ENCODE results near the gene ARRB1.
"Not testable (repeated sequence)": the region's sequence is repeated elsewhere in the genome, so short reads cannot be mapped to it uniquely, and the experiment has no call there.

Gene ARRB1

DNA sequence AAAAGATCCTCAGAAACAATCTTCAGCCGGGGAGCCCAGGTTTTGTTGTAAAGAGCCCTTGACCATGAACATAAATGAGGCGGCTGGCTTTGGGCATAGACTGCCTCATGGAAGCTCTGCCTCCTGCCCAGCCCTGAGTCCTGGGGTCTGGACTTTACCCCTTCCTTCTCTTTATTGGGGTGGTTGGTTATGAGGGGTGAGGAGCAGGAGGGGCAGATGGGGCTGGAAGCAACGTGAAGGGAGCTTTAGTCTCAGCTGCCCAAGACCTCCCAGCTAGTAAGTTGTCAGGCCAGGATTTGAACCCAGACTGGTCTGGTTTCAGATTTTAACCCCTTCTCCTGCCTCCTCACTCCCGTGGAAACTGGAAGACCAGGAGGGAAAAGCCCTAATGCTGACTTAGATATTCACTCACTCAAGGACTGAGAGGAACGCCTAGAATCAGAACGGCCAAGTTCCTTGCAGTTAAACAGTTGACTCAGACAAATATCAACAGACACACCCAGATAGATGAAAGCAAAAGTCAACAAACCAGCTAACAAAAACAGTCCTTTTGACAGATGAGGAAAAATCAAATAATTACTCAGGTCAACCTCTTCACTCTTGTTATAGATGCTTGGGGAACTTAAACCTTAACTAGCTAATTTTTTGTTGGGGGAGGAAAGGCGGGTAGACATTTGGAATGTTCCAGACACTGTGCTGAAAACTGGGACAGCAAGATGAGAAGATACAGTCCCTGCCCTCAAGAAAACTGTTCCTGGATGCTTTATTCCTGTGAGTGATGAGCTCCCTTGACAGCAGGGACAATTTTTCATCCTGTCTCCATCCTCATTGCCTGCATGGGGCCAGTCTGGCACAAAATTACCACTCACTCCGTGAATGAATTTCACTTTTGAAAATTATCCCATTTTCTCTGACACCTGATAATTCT is 20.8 kb upstream of the ARRB1 start:
- DNase-seq (ENCODE audit: low read depth): no peak

DNA sequence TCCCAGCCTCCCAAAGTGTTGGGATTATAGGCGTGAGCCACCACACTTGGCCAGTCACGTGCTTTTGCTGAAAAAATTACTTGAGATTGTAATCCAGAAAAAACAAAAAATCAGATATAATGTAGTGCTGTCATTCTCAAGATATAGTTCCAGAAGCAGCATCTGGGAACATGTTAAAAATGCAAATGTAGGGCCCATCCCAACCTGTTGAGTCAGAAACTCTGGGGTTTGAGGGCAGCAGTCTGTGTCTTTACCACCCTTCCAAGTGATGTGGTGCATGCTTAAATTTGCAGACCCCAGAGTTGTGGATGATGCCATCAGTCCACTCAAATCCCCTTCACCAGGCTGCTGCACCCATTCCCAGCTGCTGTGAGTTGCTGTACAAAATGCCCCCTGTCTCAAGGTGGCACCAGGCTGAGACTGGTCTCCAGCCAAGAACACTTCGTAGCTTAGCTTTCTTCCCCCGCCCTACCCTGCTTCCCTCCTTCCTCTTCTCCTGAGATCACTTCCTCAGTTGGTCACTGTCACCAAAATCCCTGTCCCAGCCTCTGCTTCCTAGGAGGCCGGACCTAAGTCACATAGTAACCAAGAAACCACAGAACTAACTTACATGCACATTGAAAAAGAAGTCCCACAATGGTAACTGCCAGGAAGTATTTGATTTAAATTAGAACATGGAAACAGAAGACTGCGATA is 18.2 kb upstream of the ARRB1 start:
- DNase-seq (ENCODE audit: low read depth): no peak

DNA sequence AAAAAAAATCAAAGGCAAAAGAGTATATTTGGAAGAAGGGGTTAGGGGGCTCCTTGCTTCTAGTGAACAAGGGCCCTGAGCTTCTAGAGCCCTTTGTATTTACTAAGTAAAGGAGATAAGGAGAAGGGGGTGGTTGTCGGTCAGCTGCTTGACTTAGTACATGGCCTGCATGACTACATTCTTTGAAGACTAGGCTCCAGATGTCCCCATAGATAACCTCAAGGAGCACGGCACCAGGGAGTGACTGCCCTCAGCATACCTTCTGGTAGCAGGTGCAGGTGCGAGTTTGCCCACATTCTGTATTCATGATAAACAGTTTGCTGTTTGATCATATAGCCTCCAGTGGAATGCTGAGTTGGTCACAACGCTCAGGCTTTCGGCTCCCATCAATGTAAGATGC is 15.4 kb upstream of the ARRB1 start:
- not testable (repeated sequence) for DNase-seq (ENCODE audit: low read depth)

DNA sequence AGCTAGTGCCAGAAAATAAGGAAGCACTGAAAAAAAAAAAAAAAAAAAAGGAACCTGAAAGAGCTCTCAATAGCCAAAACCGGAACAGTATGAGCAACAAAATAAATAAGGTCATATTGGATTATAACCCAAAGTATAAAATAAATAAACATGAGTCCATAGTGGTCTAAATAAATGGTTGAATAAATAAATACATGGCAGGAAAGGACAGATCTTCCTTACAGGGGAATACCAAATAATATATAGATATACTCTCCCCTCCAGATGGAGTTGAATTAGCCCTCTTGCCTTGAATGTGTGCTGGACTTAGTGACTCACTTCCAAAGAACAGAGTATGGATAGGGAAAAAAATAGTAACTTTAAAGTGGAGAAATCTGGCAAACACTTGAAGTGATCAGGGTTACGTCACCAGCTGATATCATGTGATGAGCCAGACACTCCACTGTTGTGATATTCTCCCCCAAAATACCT is 14.3 kb upstream of the ARRB1 start:
- DNase-seq (ENCODE audit: low read depth): no peak

DNA sequence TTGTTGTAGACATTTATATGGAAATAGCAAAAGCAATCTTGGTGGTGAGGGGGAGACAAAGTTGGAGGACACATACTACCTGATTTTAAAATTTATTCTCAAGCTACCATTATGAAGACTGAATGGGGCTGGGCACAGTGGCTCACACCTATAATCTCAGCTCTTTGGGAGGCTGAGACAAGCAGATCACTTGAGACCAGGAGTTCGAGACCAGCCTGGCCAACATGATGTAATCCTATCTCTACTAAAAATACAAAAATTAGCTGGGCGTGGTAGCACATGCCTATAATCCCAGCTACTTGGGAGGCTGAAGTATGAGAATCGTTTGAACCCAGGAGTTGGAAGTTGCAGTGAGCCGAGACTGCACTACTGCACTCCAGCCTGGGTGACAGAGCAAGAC is 10.8 kb upstream of the ARRB1 start:
- DNase-seq (ENCODE audit: low read depth): not testable (repeated sequence)

DNA sequence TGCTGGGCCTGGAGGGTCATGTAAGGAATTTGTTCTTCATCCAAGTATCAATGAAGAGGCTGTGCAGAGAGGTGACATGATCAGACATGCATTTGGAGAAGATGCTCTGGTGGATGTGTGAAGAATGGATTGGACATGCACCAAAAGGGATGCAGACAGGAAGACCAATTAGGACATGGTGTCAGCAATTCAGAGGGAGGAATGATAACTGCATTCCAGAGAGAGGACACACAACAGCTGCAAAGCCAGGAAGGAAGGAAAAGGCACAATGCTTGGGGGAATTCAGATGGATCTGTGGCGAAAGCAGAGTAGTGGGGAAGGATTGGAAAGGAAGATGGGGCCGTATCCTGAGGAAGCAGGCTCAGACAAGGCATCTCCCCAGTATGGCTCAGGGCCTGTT is 5.2 kb upstream of the ARRB1 start:
- DNase-seq (ENCODE audit: low read depth): no peak

DNA sequence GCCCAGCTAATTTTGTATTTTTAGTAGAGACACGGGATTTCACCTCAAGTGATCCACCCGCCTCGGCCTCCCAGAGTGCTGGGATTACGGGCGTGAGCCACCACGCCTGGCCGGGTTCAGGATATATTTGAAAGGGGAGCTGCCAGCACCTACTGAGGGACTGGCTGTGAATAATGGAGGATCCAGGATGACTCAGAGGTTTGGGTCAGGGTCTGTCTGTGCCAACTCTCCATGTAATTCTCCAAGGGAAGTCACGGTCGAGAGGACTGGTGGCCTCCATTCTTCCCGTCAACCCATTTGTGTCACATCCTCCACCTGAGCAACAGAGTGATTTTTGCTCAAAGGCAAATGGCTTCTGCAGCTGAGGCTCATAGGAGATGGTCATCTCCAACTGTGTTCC is 3.6 kb upstream of the ARRB1 start:
- no peak for DNase-seq (ENCODE audit: low read depth)

DNA sequence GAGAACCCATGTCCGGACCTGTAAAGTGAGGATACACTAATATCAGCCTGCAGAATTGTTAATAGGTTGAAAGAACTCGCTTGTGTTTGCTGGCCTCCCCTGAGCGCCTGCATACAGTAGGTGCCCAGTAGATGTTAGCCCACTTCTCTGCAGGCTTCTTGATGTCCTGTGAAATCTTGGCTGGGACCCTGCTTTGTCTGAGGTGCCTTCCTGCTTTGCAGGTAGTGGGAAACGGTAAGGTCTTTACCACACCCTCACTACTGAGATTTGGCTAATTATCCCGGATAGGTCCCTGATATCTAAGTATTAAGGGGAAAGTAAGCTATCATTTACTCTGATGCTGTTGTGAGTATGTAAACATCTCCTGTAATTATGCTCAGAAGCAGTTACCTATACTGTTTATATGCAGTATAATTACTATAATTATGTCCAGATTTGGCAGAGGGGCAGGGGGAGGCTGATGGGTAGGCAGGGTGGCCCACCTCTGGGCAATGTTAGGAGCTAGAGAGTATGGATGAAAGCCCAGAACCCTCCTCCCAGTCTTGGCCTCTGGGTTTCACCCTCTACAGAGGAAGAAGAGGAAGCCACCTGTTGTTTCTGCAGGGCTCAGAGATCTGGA is 1.2 kb upstream of the ARRB1 start:
- no peak for DNase-seq (ENCODE audit: low read depth)

DNA sequence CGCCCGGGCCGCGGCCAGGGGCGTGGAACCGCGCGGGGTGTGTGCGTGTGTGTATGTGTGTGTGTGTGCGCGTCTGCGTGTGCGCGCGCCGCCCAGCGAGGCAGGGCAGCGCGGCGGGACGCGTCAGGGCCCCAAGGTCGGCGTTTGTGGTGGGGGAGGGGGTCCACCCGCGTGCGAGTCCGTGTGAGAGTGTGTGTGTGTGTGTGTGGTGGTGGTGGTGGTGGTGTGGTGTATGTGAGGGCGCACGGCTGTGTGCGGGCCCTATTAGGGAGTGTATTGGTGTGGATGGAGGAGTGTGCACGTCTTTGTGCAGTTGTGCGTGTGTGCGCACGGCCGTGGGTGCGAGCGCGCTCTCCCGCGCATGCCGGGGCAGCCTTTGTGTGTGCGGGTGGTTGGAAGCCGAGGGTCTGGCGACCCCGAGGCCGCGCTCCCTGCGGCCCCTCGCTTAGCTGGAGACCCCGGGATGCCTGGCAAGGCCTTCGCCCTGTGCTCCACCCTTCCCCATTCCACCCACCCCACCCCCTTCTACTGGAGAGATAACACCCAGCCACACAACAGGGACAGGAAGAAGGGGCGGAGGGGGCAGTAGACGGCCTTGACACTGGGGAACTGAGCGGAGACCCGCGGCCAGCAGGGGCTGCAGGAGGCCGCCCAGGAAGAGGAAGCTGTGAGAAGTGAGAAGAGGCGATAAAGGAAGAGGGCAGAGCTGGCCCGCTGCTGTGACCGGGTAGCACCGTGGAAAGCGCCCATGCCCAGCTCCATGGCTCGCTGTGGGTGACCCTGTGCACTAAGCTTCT is 528 bp upstream of the ARRB1 start:
- peak; percentile 47 for DNase-seq (ENCODE audit: low read depth)

DNA sequence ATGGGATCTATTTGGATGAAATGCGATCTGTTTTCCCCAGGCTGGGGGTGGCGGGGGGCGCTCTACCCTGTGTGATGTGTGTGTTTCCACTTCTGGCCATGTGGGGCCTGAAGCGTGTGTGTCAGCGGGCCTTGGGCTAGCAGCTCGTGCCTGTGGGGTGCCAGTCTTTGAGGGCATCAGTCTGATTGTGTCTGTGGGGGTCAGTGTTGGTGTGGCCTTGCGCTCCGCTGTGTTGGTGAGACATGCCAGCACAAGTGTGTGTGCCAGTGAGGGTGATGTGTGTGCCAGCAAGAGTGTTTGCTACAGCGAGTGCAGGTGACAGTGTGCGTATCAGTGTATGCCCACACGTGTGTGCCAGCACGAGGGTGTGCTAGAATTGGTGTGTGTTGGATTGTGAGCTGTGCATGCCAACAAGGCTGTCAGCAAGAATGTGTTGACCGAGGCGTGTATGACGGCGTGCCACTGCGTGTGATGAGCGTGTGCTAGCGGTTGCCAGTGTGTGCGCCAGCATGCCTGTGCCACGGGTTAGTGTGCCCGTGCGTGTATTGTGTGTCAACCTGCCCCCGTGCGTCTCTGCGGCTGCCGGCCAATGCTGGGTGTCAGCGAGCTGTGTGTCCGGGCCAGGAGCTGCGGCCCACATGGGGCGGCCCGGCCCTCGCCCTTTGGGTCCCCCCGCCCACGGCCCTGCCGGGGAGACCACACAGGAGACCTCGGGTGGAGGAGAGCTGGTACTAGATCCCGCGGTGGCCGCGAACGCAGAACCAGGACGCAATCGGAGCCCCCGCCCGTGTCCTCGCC is 519 bp downstream of the ARRB1 start:
- DNase-seq (ENCODE audit: low read depth): peak; percentile 14

DNA sequence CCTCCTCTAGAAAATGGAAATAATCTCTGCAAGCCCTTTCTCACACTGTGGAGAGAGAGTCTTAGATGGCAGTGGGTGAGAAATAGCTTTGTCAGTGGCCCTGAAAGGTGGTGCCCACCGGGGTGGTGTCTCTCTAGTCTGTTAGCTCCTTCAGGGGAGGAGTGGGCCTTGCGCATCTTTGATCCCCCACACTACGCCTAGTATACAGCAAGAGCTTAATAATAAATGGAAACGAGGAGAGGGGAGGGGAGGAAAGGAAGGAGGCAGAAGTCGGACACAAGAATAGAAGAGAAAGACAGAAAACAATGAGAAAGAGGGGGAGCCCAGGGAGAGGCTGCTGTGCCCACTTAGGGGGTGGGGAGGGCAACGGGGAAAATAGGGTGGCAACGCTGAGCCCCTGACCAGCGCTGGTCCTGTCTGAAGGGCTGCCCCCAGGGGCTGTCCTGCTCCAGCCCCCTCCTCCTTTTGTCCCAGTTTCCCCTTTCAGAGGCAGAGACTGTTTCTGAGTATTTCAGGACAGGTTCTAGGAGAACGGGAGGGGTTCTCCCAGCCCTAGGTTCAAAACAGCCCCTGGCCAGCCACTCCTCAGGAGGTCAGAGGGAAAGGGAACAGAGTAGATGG is 1.2 kb downstream of the ARRB1 start:
- DNase-seq (ENCODE audit: low read depth): no peak

DNA sequence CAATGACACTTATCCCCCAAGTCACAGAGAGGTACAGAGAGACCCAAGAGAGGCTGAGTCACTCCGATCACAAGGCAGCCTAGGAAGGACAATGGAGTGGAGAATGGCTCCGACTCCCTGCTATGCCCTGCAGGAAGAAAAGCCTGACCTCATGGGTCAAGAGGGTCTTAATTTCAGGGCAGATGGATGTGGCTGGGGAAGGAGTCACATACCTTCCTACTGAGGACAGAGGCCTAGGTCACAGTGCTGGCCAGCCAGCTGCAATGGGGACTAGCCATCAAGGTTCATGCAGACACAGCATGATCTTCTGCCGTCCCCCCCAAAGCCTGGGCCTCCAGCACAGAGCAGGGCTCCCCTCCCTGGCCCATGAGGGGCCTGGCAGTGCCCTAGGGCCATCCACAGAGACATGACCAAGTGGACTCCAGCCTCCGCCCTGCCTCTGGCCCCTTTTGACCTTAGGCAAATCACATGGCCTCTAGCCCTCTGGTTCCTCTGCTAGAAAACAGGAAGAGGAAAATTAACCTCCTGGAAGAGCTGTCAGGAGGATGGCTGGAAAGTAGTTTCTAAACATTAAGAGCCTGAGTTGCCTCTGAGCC is 1.8 kb downstream of the ARRB1 start:
- no peak for DNase-seq (ENCODE audit: low read depth)

DNA sequence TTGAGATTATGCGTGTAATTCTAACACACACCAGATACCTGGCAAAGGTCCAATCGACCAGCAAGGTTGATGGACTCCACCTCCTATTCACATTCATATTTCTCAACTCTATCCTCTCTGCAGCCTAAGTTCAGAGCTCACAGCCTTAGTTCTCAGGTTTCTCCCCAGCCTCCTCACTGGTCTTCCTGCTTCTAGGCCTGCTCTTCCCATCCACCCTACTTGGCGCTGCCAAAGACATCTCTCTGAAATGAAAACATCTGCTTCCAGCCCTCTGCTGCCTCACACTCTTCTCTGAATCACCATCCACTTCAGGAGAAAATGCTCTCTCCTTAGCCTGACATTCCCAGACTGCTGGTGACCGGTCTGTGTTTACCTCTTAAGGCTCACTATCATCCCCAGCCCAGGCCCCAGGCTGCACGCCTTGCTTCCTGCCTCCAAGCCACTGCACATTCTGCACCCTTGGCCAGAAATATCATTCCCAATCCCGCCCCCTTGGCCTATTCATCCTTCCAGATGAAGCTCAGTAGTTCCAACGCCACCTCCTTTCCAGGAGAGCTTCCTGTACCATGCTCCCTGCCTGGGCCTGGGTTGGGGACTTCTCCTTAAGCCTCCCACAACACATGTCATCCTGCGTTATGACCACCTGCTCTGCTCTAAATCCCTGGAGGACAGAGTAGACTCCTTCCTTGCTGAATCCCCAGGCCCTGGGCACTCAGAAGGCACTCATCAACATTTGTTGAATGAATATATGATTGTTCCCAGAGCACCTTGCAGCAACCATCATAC is 3.5 kb downstream of the ARRB1 start:
- DNase-seq (ENCODE audit: low read depth): no peak

DNA sequence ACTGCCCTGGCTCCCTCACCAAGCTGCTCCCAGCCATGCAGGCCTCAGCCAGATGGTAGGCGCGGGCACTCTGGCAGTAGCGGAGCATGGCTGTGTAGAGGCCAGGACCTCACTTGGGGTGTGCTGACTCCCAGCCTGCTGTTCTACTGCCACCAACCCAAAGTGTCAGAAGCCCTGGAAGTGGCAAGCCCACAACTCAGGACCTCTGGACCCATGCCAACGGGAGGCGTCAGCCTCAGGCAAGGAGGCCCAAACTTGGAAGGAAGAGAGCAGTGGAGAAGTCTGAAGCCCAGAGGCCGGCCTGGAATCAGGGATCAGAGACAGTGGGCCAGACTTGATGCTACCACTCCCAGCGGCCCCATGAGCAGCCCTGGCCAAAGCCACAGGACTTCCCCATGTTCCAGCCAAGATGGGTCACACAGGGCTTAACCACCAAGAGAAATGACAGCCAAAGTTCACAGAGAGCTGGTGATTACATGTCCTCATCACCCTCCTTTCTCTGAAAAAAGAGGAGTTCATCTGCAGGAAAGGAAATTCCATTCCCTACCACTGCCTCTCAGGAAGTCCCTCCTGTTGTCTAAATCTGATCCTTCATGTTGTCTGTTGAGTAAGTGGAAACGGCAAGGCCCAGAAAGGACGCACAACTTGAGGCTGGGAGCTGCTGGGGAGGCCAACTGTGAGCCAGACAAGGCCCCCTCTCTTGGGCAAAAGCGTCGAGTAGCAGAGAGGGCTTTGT is 4.4 kb downstream of the ARRB1 start:
- no peak for DNase-seq (ENCODE audit: low read depth)

DNA sequence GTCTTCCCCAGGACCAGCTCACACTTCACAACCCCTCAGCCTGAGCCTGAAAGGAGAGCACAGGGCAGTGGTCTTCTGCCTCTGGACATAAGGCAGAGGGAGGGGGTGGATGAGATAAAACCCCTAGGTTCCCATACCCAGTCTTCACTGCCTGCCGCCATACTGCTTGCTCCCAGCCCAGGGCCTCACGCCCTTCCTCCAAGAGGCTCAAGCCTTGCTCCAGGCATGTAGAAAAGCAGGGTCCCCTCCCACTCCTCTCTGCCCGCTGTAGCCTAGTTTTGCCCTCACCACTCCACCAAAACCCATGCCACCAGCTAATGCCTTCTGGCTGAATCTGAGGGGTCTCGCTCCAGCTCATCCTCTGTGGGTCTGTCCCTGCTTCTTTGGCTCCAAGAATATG is 5.2 kb downstream of the ARRB1 start:
- DNase-seq (ENCODE audit: low read depth): no peak

DNA sequence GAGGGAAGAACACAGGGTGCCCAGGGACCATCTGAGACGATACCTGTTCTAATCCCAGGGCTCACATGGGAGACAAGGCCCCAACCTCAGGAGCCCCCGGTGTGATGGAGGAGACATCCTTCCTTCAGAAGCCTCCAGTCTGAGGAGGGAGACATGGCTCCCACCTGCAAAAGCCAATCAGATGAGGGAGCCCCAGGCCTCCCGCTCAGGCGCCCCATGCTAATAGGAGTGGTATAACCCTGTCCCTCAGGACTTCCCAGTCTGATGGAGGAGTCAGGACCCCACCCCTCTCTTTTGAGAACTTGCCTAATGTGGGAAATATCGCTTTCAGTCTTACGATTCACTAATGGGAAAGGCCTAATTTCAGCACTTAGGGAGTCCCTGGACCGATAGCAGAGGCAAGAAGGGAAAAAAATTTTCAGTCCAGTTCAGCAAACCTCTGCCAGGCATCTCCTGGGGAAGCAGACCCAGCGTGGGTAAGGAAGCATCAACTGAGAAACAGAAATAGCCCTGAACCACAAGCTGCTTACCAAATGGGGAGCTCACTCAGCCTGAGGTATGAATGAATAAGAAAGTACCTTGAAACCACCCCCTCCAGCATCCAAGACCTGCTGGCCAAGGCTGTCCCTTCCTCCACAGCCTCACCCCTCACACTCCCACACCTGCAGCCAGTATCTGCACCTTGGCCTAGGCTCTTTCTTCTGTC is 5.9 kb downstream of the ARRB1 start:
- DNase-seq (ENCODE audit: low read depth): no peak

DNA sequence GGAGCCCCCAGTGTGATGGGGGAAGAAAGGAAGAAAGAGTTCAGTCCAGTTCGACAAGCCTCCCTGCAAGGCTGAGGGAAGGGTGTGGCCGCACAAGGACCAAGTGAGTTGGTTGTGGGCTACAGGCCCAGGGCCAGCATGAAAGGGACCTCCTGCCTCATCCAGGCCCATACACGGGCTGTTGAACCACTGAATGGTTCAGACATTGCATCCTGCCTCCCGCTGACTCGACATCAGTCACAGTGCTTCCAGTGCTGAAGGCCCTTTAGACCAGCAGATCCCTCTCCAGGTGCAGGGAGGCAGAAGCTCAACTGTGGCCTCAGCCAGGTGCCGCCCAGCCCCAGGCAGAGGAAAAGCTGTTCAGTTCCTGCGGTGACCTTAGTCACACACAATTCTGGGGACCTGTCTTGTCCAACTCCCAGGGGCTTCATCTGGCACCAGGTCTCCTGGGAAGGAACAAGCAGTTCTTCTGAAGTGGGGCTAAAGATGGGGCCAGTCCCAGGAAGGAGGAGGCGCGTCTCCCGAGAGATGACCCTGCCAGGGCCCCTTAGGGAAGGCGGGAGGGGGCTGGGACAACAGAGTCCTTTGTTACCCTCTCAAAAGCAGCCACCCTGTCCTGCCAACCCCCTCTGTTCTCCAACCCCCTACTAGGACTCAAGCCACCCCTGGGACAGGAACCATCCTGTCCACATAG is 6.6 kb downstream of the ARRB1 start:
- no peak for DNase-seq (ENCODE audit: low read depth)

Measured in T follicular helper cell (primary cell).